A673 (cell line): ENCODE measurements around the gene SSBP3. TPM values are rescaled to one million over a fixed set of nuclear protein-coding genes. Genes with fewer than 3 reads are reported as not detected.

Experiments used
- BruUV-seq: library from RNA; stranded (reverse); fragments of 400-500 nt; replicated peaks from 2 replicates; lab custom pipeline; 2021; lab: Mats Ljungman, UMichigan
- CTCF ChIA-PET: fragments of 300-600 bp; sonication (Branson Sonifier 250); formaldehyde crosslinking; loops from one replicate; lab custom pipeline; 2022; ENCODE audit warnings: antibody characterized with exemption; lab: Charles Lee
- POLR2A ChIA-PET: fragments of 300-600 bp; sonication (Branson Sonifier 250); formaldehyde crosslinking; loops from one replicate; lab custom pipeline; 2022; ENCODE audit warnings: antibody characterized with exemption; ENCODE audit not compliant: low non-redundant PET; lab: Charles Lee
- DNase-seq: peaks from one replicate; pipeline ENCODE4 v3.0.0-alpha.2; 2015; ENCODE audit warnings: low spot score
- H3K27ac ChIP-seq: fragments of 200-600 bp; sonication (generic); 2 replicates; pipeline ENCODE4 v1.5.1; 2016; ENCODE audit warnings: mixed run types, low read depth, mild to moderate bottlenecking, mixed read lengths, antibody characterized with exemption, low read length; ENCODE audit not compliant: poor library complexity, severe bottlenecking
- H3K27me3 ChIP-seq: fragments of 200-600 bp; sonication (generic); replicated peaks from 2 replicates; pipeline ENCODE4 v1.6.1; 2017; ENCODE audit warnings: mixed run types, low read depth, mild to moderate bottlenecking, mixed read lengths, antibody characterized with exemption, low read length; ENCODE audit not compliant: insufficient read depth, poor library complexity
- H3K36me3 ChIP-seq: fragments of 200-600 bp; sonication (generic); 2 replicates; pipeline ENCODE4 v1.6.1; 2016; ENCODE audit warnings: mixed run types, mild to moderate bottlenecking, mixed read lengths, antibody characterized with exemption, low read length; ENCODE audit not compliant: insufficient read depth, poor library complexity, severe bottlenecking
- H3K4me1 ChIP-seq: fragments of 200-600 bp; sonication (generic); 2 replicates; pipeline ENCODE4 v1.6.1; 2017; ENCODE audit warnings: mixed run types, mild to moderate bottlenecking, mixed read lengths, antibody characterized with exemption, low read length; ENCODE audit not compliant: insufficient read depth, poor library complexity, severe bottlenecking
- H3K4me3 ChIP-seq: fragments of 200-600 bp; sonication (generic); 2 replicates; pipeline ENCODE4 v1.5.1; 2016; ENCODE audit warnings: low read depth, mixed run types, mild to moderate bottlenecking, mixed read lengths, low read length; ENCODE audit not compliant: poor library complexity, severe bottlenecking
- H3K9me3 ChIP-seq: fragments of 200-600 bp; sonication (generic); 2 replicates; pipeline ENCODE4 v1.6.1; 2016; ENCODE audit warnings: mixed run types, low read depth, mild to moderate bottlenecking, mixed read lengths, antibody characterized with exemption, low read length; ENCODE audit not compliant: poor library complexity, severe bottlenecking
- EZH2 ChIP-seq: fragments of 200-600 bp; sonication (generic); IDR thresholded peaks from 2 replicates; pipeline ENCODE4 v1.6.1; 2017; ENCODE audit warnings: borderline replicate concordance, low read depth, mild to moderate bottlenecking, mixed read lengths, antibody characterized with exemption, low read length; ENCODE audit not compliant: poor library complexity, severe bottlenecking
- intact Hi-C: fragments of 100-400 bp; cut with micrococcal nuclease; formaldehyde crosslinking; loops from one replicate; pipeline ENCODE4 v1.10.0; 2022; ENCODE audit not compliant: unreplicated experiment
- total RNA-seq: library from RNA; stranded (reverse); gene quantifications from 2 replicates; pipeline ENCODE4 v1.2.3, GENCODE V29; 2021
- TF ChIP-seq, protein P1 (sequence below): fragments of 300-800, 200-600 bp; sonication (generic); conservative IDR thresholded peaks from 2 replicates; pipeline ENCODE4 v1.5.1; 2017; ENCODE audit warnings: low read depth, mild to moderate bottlenecking, antibody characterized with exemption, low read length, moderate library complexity, mixed read lengths

Gene SSBP3
- total RNA-seq, 1 experiment from 2014 or later, result 43.0 TPM

DNA sequence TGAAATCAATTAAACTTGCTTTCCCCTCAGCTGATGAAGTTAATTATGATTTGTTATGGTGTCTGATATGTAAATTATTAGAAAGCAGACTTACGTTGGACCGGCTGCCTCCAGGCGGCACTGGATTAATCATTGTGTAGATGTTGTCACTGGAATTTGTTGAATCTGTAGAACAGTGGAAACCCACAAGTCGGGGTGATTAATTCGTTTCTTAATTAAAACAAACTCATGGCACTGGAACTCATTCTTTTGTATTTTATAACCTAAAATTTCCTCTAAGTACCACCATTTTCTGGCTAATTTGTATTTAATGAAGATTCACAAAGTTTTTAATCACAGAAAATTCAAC is 167.2 kb downstream of the SSBP3 start:
- no peak overlapping the region for H3K27ac ChIP-seq
- DNase-seq, result no peak
- intact Hi-C loops, result no loop called here
- peaks cover 4% of the 10 kb centered on the region for H3K4me1 ChIP-seq
- CTCF ChIA-PET, result no interaction called here
- no peak overlapping the region for H3K4me3 ChIP-seq
- TF ChIP-seq, protein P1, sequence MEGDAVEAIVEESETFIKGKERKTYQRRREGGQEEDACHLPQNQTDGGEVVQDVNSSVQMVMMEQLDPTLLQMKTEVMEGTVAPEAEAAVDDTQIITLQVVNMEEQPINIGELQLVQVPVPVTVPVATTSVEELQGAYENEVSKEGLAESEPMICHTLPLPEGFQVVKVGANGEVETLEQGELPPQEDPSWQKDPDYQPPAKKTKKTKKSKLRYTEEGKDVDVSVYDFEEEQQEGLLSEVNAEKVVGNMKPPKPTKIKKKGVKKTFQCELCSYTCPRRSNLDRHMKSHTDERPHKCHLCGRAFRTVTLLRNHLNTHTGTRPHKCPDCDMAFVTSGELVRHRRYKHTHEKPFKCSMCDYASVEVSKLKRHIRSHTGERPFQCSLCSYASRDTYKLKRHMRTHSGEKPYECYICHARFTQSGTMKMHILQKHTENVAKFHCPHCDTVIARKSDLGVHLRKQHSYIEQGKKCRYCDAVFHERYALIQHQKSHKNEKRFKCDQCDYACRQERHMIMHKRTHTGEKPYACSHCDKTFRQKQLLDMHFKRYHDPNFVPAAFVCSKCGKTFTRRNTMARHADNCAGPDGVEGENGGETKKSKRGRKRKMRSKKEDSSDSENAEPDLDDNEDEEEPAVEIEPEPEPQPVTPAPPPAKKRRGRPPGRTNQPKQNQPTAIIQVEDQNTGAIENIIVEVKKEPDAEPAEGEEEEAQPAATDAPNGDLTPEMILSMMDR, result no peak
- no peak for TF ChIP-seq EZH2
- POLR2A ChIA-PET, result no interaction called here
- no peaks in the 10 kb centered on the region for H3K36me3 ChIP-seq
- H3K27me3 ChIP-seq, result no peaks in the 10 kb centered on the region
- no TSS peak for BruUV-seq
- H3K9me3 ChIP-seq, result no peaks in the 10 kb centered on the region

GRCh38 chr1:54238353-54239034 is 167.7 kb downstream of the SSBP3 start:
- BruUV-seq, result no TSS peak
- POLR2A ChIA-PET, result no interaction called here
- Histone ChIP-seq H3K4me1 (peaks cover 4% of the 10 kb centered on the region), H3K27me3 (no peaks in the 10 kb centered on the region), H3K4me3 (no peak overlapping the region), H3K9me3 (no peaks in the 10 kb centered on the region), H3K27ac (no peak overlapping the region), H3K36me3 (no peaks in the 10 kb centered on the region)
- TF ChIP-seq, protein P1, result no peak
- no peak for TF ChIP-seq EZH2
- intact Hi-C loops, result no loop called here
- CTCF ChIA-PET, result no interaction called here
- DNase-seq, result peak; percentile 13

GRCh38 chr1:54237586-54237985 is 168.6 kb downstream of the SSBP3 start:
- H3K4me3 ChIP-seq, result no peak overlapping the region
- H3K36me3 ChIP-seq, result no peaks in the 10 kb centered on the region
- no peak overlapping the region for H3K27ac ChIP-seq
- POLR2A ChIA-PET, result no interaction called here
- H3K9me3 ChIP-seq, result no peaks in the 10 kb centered on the region
- H3K27me3 ChIP-seq, result no peaks in the 10 kb centered on the region
- peaks cover 4% of the 10 kb centered on the region for H3K4me1 ChIP-seq
- intact Hi-C loops, result no loop called here
- CTCF ChIA-PET, result no interaction called here
- no TSS peak for BruUV-seq
- TF ChIP-seq, protein P1, result no peak
- no peak for TF ChIP-seq EZH2
- DNase-seq, result no peak
